Pancreas (tissue), 10 donors: ENCODE results near the gene GNA12. TPM values are rescaled to one million over a fixed set of nuclear protein-coding genes. Genes with fewer than 3 reads are reported as not detected.
A peak's percentile ranks its signal among the peaks of the same experiment; 100 is the strongest.

Source experiments
- ATAC-seq, 4 donors: fragments of 200-7000 bp; cut with Tn5 transposase; one replicate each; pipeline versions ENCODE4 v1.8.0 to v1.9.1; 2020; ENCODE audit warnings: mild to moderate bottlenecking in 4 of 4, moderate library complexity in 4 of 4
- DNase-seq, 6 donors: peaks; one replicate each; pipeline ENCODE4 v3.0.0-alpha.2; 2020
- FAIRE-seq: peaks from 2 replicates; lab custom pipeline; 2012; peaks lifted over from hg19 to GRCh38; lab: Jason Lieb, UNC
- H3K27ac ChIP-seq, 4 donors: fragments of 200-600 bp; sonication (generic); 1 replicate in 3 of 4; 2 replicates in 1 of 4; pipeline versions ENCODE4 v1.5.0 to v1.8.0; 2020
- H3K27me3 ChIP-seq, 4 donors: fragments of 200-600 bp; one replicate each; pipeline ENCODE4 v1.8.0; 2021
- H3K36me3 ChIP-seq, 3 donors: fragments of 200-600 bp; sonication (generic) in 1 of 3; one replicate each; pipeline versions ENCODE4 v1.5.0 to v1.8.0; 2020 to 2021
- H3K4me1 ChIP-seq, 3 donors: fragments of 200-600 bp; one replicate each; pipeline ENCODE4 v1.8.0; 2021
- H3K4me3 ChIP-seq, 4 donors: fragments of 200-600 bp; sonication (generic) in 2 of 4; one replicate each; pipeline versions ENCODE4 v1.5.0 to v1.8.0; 2020 to 2021
- H3K9me3 ChIP-seq, 4 donors: fragments of 200-600 bp; one replicate each; pipeline ENCODE4 v1.8.0; 2021
- WGBS, 2 donors: extraction: QIAGEN DNeasy Blood & Tissue Kit; methylation state at CpG; one replicate each; pipeline ENCODE4 v1.1.7; 2013; 5-methylcytosine and 5-hydroxymethylcytosine counted together
- intact Hi-C, 3 donors: fragments of 100-400 bp; cut with DNase I; formaldehyde crosslinking; loops; one replicate each; pipeline versions ENCODE4 v1.11.1 to v1.14.2; 2022
- polyA plus RNA-seq, 2 donors: library from polyadenylated mRNA; stranded (reverse); fragments of 200-250 nt; gene quantifications; one replicate each; pipeline ENCODE4 v1.2.3, GENCODE V29; 2013
- total RNA-seq, 6 donors: library from RNA; stranded (reverse); fragmentation: NEBNext Ultra II Directional in 4 of 6; extraction: Animal tissue kit (Norgen Biotek cat#: 25700) in 4 of 6; gene quantifications; one replicate each; pipeline versions ENCODE4 v1.2.1 to v1.2.4, GENCODE V29; 2021 to 2023
- TF ChIP-seq, protein P1 (sequence below), 4 donors: fragments of 200-600 bp; sonication (generic) in 3 of 4; IDR thresholded peaks; one replicate each; pipeline versions ENCODE4 v1.5.0 to v1.8.0; 2021; ENCODE audit warnings: antibody characterized with exemption in 4 of 4
- donor health status: healthy with polysubstance abuse.
- donor health status: DM: no; HTN: no; CAD: no; lungs with moderate emphysema.
- donor health status: DM: no; HTN: no; CAD: no.
- donor health status: control.
- donor health status: control.
- donor health status: Bipolar disorder and iron deficiency.
- donor health status: DM: yes; HTN: yes; CAD: no.
- donor health status: DM: no; HTN: no; CAD: no.
- donor health status: DM: no; HTN: no; CAD: no.
- donor health status: DM: yes; HTN: yes; CAD: no.

Gene GNA12
- total and polyA plus RNA-seq, 8 donors = 7.5 to 23.0 (median 15.9) TPM

DNA sequence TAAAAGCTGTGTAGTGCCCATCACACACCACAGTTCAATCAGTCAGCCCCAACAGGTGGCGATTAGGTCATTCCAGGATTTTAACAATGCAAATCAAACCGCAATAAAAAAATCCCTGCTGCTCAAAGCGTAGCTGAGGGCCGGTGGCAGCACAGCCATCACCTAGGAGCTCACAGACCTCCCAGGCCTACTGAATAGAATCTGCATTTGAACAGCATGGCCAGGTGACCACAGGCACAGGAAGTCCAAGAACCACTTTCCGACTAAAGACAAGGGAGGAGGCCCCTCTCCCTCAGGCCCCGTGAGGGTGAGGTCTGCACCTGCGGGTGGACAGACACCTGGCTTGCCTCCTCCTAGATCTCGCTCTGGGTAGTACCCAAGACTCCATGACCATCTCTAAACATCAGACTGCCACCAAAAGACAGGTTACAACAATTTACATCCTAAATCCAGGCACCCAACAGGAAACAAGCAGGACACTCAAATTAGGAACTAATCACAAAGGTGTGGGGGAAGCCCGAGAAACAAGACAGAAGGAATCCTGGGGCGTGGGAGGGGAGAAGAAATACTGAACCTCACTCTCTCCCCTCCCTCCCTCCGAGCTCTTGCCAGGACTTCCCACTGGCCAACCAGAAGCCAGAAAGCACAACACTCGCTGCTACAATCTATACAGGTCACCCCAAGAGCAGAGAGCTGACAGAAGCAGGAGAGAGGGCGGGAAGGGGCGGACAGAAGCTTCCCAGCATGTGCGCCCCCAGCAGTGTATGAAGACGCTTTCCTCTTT is 19.2 kb downstream of the GNA12 start:
- Histone ChIP-seq H3K4me1 (peaks cover 0 to 26% (median 10%) of the 10 kb centered on the region in 3 donors), H3K36me3 (no peaks in the 10 kb centered on the region), H3K27me3 (no peaks in the 10 kb centered on the region), H3K27ac (no peak overlapping the region), H3K9me3 (no peaks in the 10 kb centered on the region), H3K4me3 (no peak overlapping the region)
- FAIRE-seq (no peak), DNase-seq (no peak), ATAC-seq (no peak)
- 89 to 91% methylated on average over 16 of the region's 16 CpGs for WGBS, 2 donors
- intact Hi-C loops = no loop called here
- TF ChIP-seq, protein P1, sequence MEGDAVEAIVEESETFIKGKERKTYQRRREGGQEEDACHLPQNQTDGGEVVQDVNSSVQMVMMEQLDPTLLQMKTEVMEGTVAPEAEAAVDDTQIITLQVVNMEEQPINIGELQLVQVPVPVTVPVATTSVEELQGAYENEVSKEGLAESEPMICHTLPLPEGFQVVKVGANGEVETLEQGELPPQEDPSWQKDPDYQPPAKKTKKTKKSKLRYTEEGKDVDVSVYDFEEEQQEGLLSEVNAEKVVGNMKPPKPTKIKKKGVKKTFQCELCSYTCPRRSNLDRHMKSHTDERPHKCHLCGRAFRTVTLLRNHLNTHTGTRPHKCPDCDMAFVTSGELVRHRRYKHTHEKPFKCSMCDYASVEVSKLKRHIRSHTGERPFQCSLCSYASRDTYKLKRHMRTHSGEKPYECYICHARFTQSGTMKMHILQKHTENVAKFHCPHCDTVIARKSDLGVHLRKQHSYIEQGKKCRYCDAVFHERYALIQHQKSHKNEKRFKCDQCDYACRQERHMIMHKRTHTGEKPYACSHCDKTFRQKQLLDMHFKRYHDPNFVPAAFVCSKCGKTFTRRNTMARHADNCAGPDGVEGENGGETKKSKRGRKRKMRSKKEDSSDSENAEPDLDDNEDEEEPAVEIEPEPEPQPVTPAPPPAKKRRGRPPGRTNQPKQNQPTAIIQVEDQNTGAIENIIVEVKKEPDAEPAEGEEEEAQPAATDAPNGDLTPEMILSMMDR (IDR thresholded peaks at IDR 0.05) = no peak

DNA sequence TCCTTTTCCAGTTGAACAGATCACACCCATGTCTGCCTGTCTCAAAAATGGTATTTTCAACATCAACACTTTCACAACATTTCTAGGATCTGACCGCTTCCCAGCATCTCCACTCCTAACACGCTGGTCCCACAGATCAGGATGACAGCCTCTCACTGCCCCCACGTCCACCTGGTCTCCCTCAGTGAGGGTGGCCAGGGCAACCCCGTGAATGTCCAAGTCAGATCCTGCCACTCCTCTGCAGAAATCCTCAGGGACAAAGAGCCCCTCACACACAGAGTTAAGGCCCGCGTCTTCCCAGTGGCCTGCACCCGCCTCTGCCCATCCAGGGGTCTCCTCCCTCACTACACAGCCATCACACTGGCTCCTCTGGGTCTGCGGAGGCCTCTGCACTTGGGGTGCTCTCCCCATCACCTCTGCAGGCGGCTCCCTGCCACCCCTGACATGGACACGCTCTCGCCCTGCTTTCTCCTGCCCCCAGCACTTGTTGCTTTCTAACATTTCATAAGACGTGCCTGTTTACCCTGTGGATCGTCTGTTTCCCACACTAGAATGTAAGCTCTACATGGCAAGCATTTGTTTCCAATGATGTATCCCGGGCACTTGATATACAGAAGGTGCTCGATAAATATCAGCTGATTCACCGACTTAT is 20.0 kb downstream of the GNA12 start:
- ATAC-seq = no peak
- no peak overlapping the region for H3K27ac ChIP-seq
- intact Hi-C loops = no loop called here
- no peak for DNase-seq
- no peaks in the 10 kb centered on the region for H3K36me3 ChIP-seq
- TF ChIP-seq, protein P1 (IDR thresholded peaks at IDR 0.05) = no peak
- FAIRE-seq = no peak
- no peaks in the 10 kb centered on the region for H3K27me3 ChIP-seq
- H3K4me3 ChIP-seq = no peak overlapping the region
- H3K9me3 ChIP-seq = no peaks in the 10 kb centered on the region
- peaks cover 0 to 26% (median 10%) of the 10 kb centered on the region in 3 donors for H3K4me1 ChIP-seq
- 92 to 93% methylated on average over 16 of the region's 16 CpGs for WGBS, 2 donors

DNA sequence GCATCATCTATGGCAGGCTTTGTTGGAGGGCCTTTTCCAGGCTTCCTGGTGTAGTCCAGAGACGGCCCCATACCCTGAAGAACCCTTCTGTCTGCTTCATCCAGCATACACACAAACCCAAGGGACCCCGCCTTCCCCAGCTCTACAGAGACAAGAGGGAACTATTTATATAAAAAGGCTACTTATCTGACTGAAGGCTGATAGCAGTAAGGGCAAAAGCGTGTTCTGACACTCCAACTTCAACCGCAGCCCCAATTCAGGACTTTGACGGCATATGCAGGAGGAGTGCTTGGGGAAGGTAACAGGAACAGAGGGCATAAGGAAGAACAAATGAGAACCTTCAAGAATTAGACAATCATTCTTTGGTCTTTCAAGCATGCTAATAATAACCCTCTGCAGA is 21.0 kb downstream of the GNA12 start:
- ATAC-seq (no peak), DNase-seq (no peak), FAIRE-seq (no peak)
- peaks cover 0 to 26% (median 10%) of the 10 kb centered on the region in 3 donors for H3K4me1 ChIP-seq
- WGBS, 2 donors = 78 to 81% methylated on average over 5 of the region's 5 CpGs
- no peak overlapping the region for H3K27ac ChIP-seq
- no peaks in the 10 kb centered on the region for H3K9me3 ChIP-seq
- TF ChIP-seq, protein P1 (IDR thresholded peaks at IDR 0.05) = no peak
- H3K27me3 ChIP-seq = no peaks in the 10 kb centered on the region
- intact Hi-C loops = no loop called here
- H3K36me3 ChIP-seq = no peaks in the 10 kb centered on the region
- no peak overlapping the region for H3K4me3 ChIP-seq

DNA sequence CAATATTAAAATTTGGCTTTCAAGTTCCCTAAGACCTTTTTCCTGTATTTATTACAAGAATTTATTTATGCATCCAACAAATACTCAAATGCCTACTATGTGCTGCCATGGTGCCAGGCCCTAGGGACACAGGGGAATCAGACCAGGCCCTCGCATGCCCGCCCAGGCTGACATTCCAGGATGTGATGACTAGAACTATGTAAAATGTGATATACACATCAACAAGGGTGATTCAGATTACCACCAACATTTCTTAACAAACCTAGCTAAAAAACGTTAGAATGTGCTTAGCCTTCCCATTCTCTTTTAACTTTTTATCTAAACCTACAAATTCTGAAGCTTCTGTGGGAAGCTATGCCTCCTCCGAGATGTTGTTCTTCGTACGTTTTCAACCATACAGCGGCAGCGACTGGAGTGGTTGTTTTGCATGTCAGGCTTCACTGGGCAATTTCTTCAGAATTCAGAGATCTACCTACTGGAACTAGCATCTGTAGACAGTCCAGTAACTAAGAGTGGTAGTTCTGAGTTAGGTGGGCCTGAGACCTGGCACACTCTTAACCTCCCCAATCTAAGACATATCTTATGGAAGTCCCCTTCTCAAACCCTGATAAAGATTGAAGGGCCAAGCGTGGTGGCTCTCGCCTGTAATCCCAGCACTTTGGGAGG is 22.1 kb downstream of the GNA12 start:
- H3K4me3 ChIP-seq = no peak overlapping the region
- peaks cover 0 to 26% (median 10%) of the 10 kb centered on the region in 3 donors for H3K4me1 ChIP-seq
- peak overlapping the region in 2 of 4 donors; percentile 61 to 70 for H3K27ac ChIP-seq
- WGBS, 2 donors = 93% methylated on average over 10 of the region's 10 CpGs
- TF ChIP-seq, protein P1 (IDR thresholded peaks at IDR 0.05) = no peak
- no peaks in the 10 kb centered on the region for H3K27me3 ChIP-seq
- FAIRE-seq = no peak
- no peak for DNase-seq
- no peaks in the 10 kb centered on the region for H3K36me3 ChIP-seq
- intact Hi-C loops = no loop called here
- no peak for ATAC-seq
- no peaks in the 10 kb centered on the region for H3K9me3 ChIP-seq
